ENCODE measurements around the gene RYR3.

- no peak for TF ChIP-seq CTCF (IDR thresholded peaks at IDR 0.05; ENCODE audit: insufficient read depth, low read depth, low read length)
- no peak for TF ChIP-seq EZH2 (IDR thresholded peaks at IDR 0.05; ENCODE audit: insufficient read depth, low read length)
These were observed 127.6 kb downstream of the RYR3 start for GRCh38 chr15:33438396-33438795.

Measured in astrocyte (in vitro differentiated cells and primary cell).